Inferior parietal cortex (tissue), 1 donor: Measurements from ENCODE around the gene XPC.
A peak's percentile ranks its signal among the peaks of the same experiment; 100 is the strongest.

ENCODE experiments used
- DNase-seq: peaks from one replicate; pipeline ENCODE4 v3.0.0-alpha.2; 2016; ENCODE audit errors: extremely low spot score

The XPC gene

GRCh38 chr3:14147617-14148016, 30.8 kb downstream of the XPC start:
- no peak for DNase-seq

- no peak for DNase-seq
Observed at GRCh38 chr3:14147066-14147435, 31.4 kb downstream of the XPC start.

- no peak for DNase-seq
Observed at GRCh38 chr3:14146381-14147065, 31.9 kb downstream of the XPC start.

- DNase-seq = no peak
Observed at GRCh38 chr3:14145670-14146380, 32.6 kb downstream of the XPC start.

- DNase-seq = peak; percentile 15
Observed at GRCh38 chr3:14145236-14145635, 33.2 kb downstream of the XPC start.

GRCh38 chr3:14144423-14145075, 33.9 kb downstream of the XPC start:
- DNase-seq = peak; percentile 82

- no peak for DNase-seq
Observed at GRCh38 chr3:14143271-14144225, 34.9 kb downstream of the XPC start.

- peak; percentile 9 for DNase-seq
Observed at GRCh38 chr3:14142567-14143270, 35.7 kb downstream of the XPC start.

- DNase-seq = no peak
Observed at GRCh38 chr3:14141602-14142341, 36.6 kb downstream of the XPC start.

- DNase-seq = peak; percentile 11
Observed at GRCh38 chr3:14141144-14141543, 37.3 kb downstream of the XPC start.

GRCh38 chr3:14140668-14141067, 37.7 kb downstream of the XPC start:
- no peak for DNase-seq

- no peak for DNase-seq
Observed at GRCh38 chr3:14139771-14140170, 38.6 kb downstream of the XPC start.

GRCh38 chr3:14138878-14139655, 39.3 kb downstream of the XPC start:
- no peak for DNase-seq

GRCh38 chr3:14138109-14138877, 40.1 kb downstream of the XPC start:
- no peak for DNase-seq

GRCh38 chr3:14137445-14137844, 41.0 kb downstream of the XPC start:
- DNase-seq = no peak

- DNase-seq = no peak
Observed at GRCh38 chr3:14137004-14137403, 41.4 kb downstream of the XPC start.

- no peak for DNase-seq
Observed at GRCh38 chr3:14135581-14135980, 42.8 kb downstream of the XPC start.

- no peak for DNase-seq
Observed at GRCh38 chr3:14134291-14134690, 44.1 kb downstream of the XPC start.

- no peak for DNase-seq
Observed at GRCh38 chr3:14133876-14134275, 44.5 kb downstream of the XPC start.
